ENCODE results near the gene FOSL2.

FOSL2 gene

DNA sequence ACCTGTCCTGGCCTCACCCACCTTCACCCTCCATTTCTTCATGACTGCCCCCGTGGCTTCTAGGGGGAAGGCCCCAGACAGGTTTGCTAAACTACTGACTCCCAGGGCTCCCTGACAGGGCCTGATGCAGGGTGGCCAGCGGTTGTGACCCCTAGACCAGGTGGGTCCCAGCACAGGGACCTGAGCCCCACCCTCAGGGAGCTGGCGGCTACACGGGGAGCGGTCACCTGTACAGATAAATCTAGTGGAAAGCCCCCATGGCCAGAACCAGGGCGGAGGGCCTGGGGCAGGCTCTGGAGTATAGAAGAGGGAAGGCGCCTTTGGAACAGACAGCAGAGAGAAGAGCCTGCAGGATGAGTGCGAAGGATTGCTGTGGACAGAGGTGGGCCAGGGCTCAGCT lies 60.7 kb downstream of the FOSL2 start:
- DNase-seq: no peak

GRCh38 chr2:28454016-28454930 lies 61.6 kb downstream of the FOSL2 start:
- DNase-seq: no peak

GRCh38 chr2:28457237-28457636 lies 64.6 kb downstream of the FOSL2 start:
- no peak for DNase-seq

DNA sequence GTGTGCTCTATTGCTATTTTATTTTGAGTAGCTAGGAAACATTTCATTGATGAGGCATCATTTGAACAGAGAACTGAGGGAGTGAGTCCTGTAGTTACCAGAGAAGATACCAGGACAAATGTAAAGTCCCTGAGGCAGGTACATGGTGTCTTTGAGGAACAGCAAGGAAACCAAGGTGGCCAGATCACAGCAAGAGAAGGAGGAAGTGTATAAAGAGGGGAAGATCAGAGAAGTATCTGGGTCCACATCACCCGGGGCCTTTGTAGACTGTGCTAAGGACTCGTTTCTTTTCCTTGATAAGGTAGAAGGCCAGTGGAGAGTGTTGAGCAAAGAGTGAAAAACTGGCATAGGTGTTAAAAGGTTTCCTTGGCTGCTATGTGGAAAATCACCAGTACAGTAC lies 68.4 kb downstream of the FOSL2 start:
- DNase-seq: no peak

DNA sequence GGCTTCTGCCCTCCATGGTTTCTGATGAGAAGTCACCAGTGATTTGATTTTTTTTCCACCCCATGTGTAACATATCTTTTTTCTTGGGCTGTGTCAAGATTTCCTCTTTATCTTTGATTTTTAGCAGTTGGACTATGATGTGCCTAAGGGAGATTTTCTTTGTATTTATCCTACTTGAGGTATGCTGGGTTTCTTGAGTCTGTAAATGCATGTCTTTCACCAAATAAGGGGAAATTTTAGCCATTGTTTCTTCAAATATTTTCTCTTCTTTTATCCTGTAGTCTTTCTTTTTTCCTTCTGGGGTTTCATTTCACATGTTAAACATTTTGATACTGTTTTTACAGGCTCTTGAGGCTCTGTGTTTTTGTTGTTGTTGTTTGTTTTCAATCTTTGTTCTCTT lies 69.5 kb downstream of the FOSL2 start:
- no peak for DNase-seq

DNA sequence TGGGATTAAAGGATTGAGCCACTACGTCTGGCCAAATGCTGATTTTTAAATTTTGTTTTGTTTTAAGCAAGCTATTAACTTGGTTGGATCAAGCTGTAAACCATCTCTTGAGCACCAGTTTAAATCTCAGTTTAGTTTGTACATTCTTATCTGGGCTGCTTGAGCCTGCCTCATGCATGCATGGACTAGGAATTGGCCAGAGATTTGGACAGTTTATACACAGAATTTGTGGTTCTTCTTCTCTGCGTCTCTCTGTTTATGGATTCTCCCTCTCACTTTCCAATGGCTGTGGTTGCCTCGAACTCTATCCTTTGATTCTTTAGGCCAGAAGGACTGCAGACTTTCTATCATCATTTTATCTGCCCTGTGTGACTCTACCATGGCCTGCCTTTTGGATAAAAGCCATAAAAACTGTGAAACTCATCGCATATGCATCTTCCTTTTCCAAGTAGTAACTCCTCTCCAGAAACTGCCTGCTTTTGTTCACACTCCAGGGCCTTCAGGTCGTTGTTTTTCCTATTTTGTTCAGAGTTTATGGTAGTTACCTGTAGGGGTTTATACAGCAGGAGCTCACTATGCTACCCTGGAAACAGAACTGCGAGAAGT lies 70.7 kb downstream of the FOSL2 start:
- no peak for DNase-seq

DNA sequence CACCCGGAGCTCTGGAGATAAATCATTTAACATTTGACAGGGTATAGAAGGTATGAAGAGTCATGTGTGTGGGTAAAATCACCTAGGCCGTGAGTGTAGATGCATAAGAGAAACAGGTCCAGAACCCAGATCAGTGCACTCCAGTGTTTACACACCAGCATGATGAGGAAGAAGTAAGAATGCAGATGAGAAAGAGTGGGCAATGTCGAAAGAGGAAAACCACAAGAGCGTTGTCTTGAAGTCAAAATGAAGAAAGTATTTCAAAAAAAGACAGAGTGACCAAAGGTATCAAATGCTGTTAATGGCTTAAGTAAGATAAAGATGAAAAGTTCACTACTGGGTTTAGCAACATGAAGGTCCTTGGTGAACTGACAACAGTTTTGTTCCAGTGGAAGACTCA lies 71.2 kb downstream of the FOSL2 start:
- DNase-seq: no peak

DNA sequence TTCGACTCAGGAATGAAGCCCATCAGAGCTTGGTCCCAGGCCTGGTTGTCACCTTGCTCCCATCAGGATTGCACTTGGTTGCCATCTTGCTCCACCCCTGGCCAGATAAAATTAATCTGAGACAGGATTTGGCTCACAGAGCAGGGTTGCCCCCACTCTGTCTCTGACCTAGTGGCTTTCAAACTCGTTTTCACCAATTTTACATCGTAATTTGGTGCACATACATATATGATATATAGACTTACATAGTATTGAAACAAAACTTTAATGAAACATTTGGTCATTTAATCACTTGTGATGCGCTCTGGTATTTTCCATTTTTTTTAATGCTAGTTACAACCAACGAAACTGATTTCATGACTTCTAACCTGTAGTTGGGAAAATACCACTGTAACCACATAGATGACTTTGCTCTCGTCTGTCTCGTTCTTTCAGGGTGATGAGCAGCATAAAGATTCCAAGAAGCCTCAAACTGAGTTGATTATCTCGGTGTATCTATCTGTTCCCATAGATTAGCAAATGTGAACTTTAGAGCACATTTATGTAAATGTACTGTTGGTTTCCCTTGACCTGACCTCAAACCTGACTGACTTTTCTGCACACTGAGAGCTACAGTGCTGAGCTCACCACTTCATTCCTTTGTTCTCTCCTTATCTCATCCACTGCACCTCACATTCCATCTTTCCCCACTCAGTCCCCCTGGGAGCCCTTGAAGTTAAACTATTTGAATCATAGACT lies 72.7 kb downstream of the FOSL2 start:
- no peak for DNase-seq
